Keratinocyte (primary cell): ENCODE results near the gene APLP2. TPM values are rescaled to one million over a fixed set of nuclear protein-coding genes. Genes with fewer than 3 reads are reported as not detected.
A peak's percentile ranks its signal among the peaks of the same experiment; 100 is the strongest.

ENCODE experiments used
- DNase-seq: peaks from one replicate; pipeline ENCODE4 v3.0.0-alpha.2; 2011; ENCODE audit warnings: low read depth, missing footprints, low spot score
- FAIRE-seq: peaks from 2 replicates; lab custom pipeline; 2011; peaks lifted over from hg19 to GRCh38; lab: Jason Lieb, UNC
- H2AFZ ChIP-seq: 2 replicates; pipeline ENCODE4 v1.6.0; 2012; ENCODE audit warnings: low read length, control low read depth, inconsistent platforms; ENCODE audit not compliant: control insufficient read depth
- H3K27ac ChIP-seq: 2 replicates; pipeline ENCODE4 v1.5.1; 2011; ENCODE audit warnings: low read length; ENCODE audit not compliant: control insufficient read depth, insufficient read depth
- H3K27me3 ChIP-seq: 3 replicates; pipeline ENCODE4 v1.6.0; 2011; ENCODE audit warnings: low read length; ENCODE audit not compliant: control insufficient read depth, insufficient read depth; ENCODE audit errors: extremely low read depth
- H3K36me3 ChIP-seq, 2 experiments: 2 replicates in 1 of 2; 3 replicates in 1 of 2; pipeline ENCODE4 v1.5.1; 2011; ENCODE audit warnings: low read length in 2 of 2, mild to moderate bottlenecking in 1 of 2; ENCODE audit not compliant: control insufficient read depth in 2 of 2, insufficient read depth in 2 of 2; ENCODE audit errors: extremely low read depth in 1 of 2
- H3K4me1 ChIP-seq: 3 replicates; pipeline ENCODE4 v1.5.1; 2011; ENCODE audit warnings: low read length; ENCODE audit not compliant: control insufficient read depth, insufficient read depth; ENCODE audit errors: extremely low read depth
- H3K4me2 ChIP-seq: 3 replicates; pipeline ENCODE4 v1.6.0; 2011; ENCODE audit warnings: low read depth, low read length; ENCODE audit not compliant: control insufficient read depth, insufficient read depth; ENCODE audit errors: extremely low read depth
- H3K4me3 ChIP-seq, 3 experiments: fragments of 200-600 bp in 1 of 3; sonication (generic) in 1 of 3; 2 replicates in 2 of 3; 3 replicates in 1 of 3; pipeline ENCODE4 v1.5.1; 2011 to 2016; ENCODE audit warnings: low read length in 3 of 3, mild to moderate bottlenecking in 3 of 3, control low read depth in 2 of 3, inconsistent platforms in 1 of 3, low read depth in 1 of 3, mixed read lengths in 1 of 3, mixed run types in 1 of 3, moderate library complexity in 1 of 3; ENCODE audit not compliant: control insufficient read depth in 2 of 3, insufficient read depth in 2 of 3; ENCODE audit errors: extremely low read depth in 1 of 3
- H3K79me2 ChIP-seq: 2 replicates; pipeline ENCODE4 v1.6.0; 2012; ENCODE audit warnings: low read length; ENCODE audit not compliant: control insufficient read depth, insufficient read depth
- H3K9ac ChIP-seq: 3 replicates; pipeline ENCODE4 v1.6.0; 2011; ENCODE audit warnings: low read length; ENCODE audit not compliant: control insufficient read depth, insufficient read depth; ENCODE audit errors: extremely low read depth
- H3K9me1 ChIP-seq: 3 replicates; pipeline ENCODE4 v1.6.0; 2011; ENCODE audit warnings: low read length; ENCODE audit not compliant: control insufficient read depth, insufficient read depth; ENCODE audit errors: extremely low read depth
- H3K9me3 ChIP-seq: 2 replicates; pipeline ENCODE4 v1.5.1; 2012; ENCODE audit warnings: low read depth, low read length; ENCODE audit not compliant: control insufficient read depth
- H4K20me1 ChIP-seq: 3 replicates; pipeline ENCODE4 v1.6.0; 2011; ENCODE audit warnings: low read length; ENCODE audit not compliant: control insufficient read depth, insufficient read depth; ENCODE audit errors: extremely low read depth
- CTCF ChIP-seq, 3 experiments: IDR thresholded peaks in 1 of 3; conservative IDR thresholded peaks in 1 of 3; optimal IDR thresholded peaks in 1 of 3; 2 replicates in 2 of 3; 3 replicates in 1 of 3; pipeline versions ENCODE3 to v1.5.1; 2011; ENCODE audit warnings: low read length in 3 of 3, mild to moderate bottlenecking in 3 of 3, moderate library complexity in 2 of 3, control low read depth in 1 of 3, inconsistent platforms in 1 of 3; ENCODE audit not compliant: insufficient read depth in 2 of 3; ENCODE audit errors: extremely low read depth in 1 of 3
- EZH2 ChIP-seq: IDR thresholded peaks from one replicate; pipeline ENCODE4 v1.6.1; 2012; ENCODE audit warnings: inconsistent platforms, mild to moderate bottlenecking, low read length, moderate library complexity
- dilution Hi-C: fragments of 300-500 bp; cut with MboI; formaldehyde crosslinking; loops from one replicate; pipeline ENCODE4 v1.7.0; 2020; ENCODE audit warnings: low sequenced_read_pairs; ENCODE audit not compliant: extremely low pct_ligation_motif_present
- polyA plus RNA-seq, 5 experiments: library from polyadenylated mRNA; depleted of rRNA in 3 of 5; stranded (reverse) in 3 of 5; stranded (forward) in 1 of 5; unstranded in 1 of 5; fragments of >200 nt; gene quantifications; 1 replicate in 1 of 5; 2 replicates in 3 of 5; 3 replicates in 1 of 5; pipeline versions ENCODE4 v1.2.1 to v1.2.3, GENCODE V29; 2011 to 2012; ENCODE audit warnings: missing spikeins in 2 of 5, low read depth in 1 of 5, low replicate concordance in 1 of 5

The APLP2 gene
- polyA plus RNA-seq, 1 donor (not counting 4 experiments of a cell fraction or from before 2014, with no cell fraction given) = 531 TPM

- peaks cover 0 to 1% of the 10 kb centered on the region in 2 experiments for H3K36me3 ChIP-seq
- no peak overlapping the region for H3K4me3 ChIP-seq
- H3K79me2 ChIP-seq = peaks cover 92% of the 10 kb centered on the region
- peaks cover 5% of the 10 kb centered on the region for H3K9me1 ChIP-seq
- H3K9me3 ChIP-seq = no peaks in the 10 kb centered on the region
- no peak overlapping the region for H3K4me2 ChIP-seq
- FAIRE-seq (peak; percentile 58), DNase-seq (no peak)
- no peaks in the 10 kb centered on the region for H3K27me3 ChIP-seq
- no peak for TF ChIP-seq EZH2
- no peak for TF ChIP-seq CTCF (optimal IDR thresholded peaks at IDR 0.05 in 1 of 3, IDR thresholded peaks at IDR 0.05 in 1 of 3, conservative IDR thresholded peaks at IDR 0.05 in 1 of 3; ENCODE audit: extremely low read depth in 1 of 3, insufficient read depth in 2 of 3, low read length in 3 of 3)
- H4K20me1 ChIP-seq = peaks cover 8% of the 10 kb centered on the region
- peaks cover 17% of the 10 kb centered on the region for H3K4me1 ChIP-seq
- H3K9ac ChIP-seq = no peak overlapping the region
- H2AFZ ChIP-seq = no peak overlapping the region
- H3K27ac ChIP-seq = no peak overlapping the region
- dilution Hi-C loops = no loop called here
Measured at GRCh38 chr11:130101661-130102060, 32.0 kb downstream of the APLP2 start.

GRCh38 chr11:130102301-130103249 is 32.9 kb downstream of the APLP2 start:
- Histone ChIP-seq H2AFZ (no peak overlapping the region), H3K36me3 (peaks cover 0 to 1% of the 10 kb centered on the region in 2 experiments), H3K79me2 (peaks cover 88% of the 10 kb centered on the region), H3K9me3 (no peaks in the 10 kb centered on the region), H3K27ac (no peak overlapping the region), H3K4me1 (peaks cover 17% of the 10 kb centered on the region), H3K9me1 (peaks cover 5% of the 10 kb centered on the region), H3K4me2 (no peak overlapping the region), H3K9ac (no peak overlapping the region), H3K4me3 (no peak overlapping the region), H4K20me1 (peaks cover 9% of the 10 kb centered on the region), H3K27me3 (no peaks in the 10 kb centered on the region)
- no peak for TF ChIP-seq EZH2
- TF ChIP-seq CTCF (optimal IDR thresholded peaks at IDR 0.05 in 1 of 3, IDR thresholded peaks at IDR 0.05 in 1 of 3, conservative IDR thresholded peaks at IDR 0.05 in 1 of 3; ENCODE audit: extremely low read depth in 1 of 3, insufficient read depth in 2 of 3, low read length in 3 of 3) = no peak
- FAIRE-seq (no peak), DNase-seq (no peak)
- dilution Hi-C loops = no loop called here
